HFFc6 (cell line): Measurements from ENCODE around the gene SCN1B. TPM values are rescaled to one million over a fixed set of nuclear protein-coding genes. Genes with fewer than 3 reads are reported as not detected.

Experiments used
- DNase-seq: peaks from one replicate; pipeline ENCODE4 v3.0.0-alpha.2; 2018
- H3K27ac Mint-ChIP-seq: 2 replicates; pipeline ENCODE4 v1.8.0; 2020; ENCODE audit warnings: mild to moderate bottlenecking, mixed read lengths
- H3K27me3 Mint-ChIP-seq: 2 replicates; pipeline ENCODE4 v1.8.0; 2021; ENCODE audit warnings: mild to moderate bottlenecking, moderate library complexity, mixed read lengths; ENCODE audit not compliant: insufficient read depth
- H3K36me3 Mint-ChIP-seq: 2 replicates; pipeline ENCODE4 v1.8.0; 2021; ENCODE audit warnings: low read depth, mixed read lengths
- H3K4me1 Mint-ChIP-seq: 2 replicates; pipeline ENCODE4 v1.8.0; 2020; ENCODE audit warnings: low read depth, mixed read lengths
- H3K4me3 Mint-ChIP-seq: 2 replicates; pipeline ENCODE4 v1.8.0; 2020; ENCODE audit warnings: mild to moderate bottlenecking, moderate library complexity, mixed read lengths
- H3K9me3 Mint-ChIP-seq: 2 replicates; pipeline ENCODE4 v1.8.0; 2020; ENCODE audit warnings: mild to moderate bottlenecking, mixed read lengths
- total RNA-seq, 6 experiments: library from RNA; stranded (reverse); fragmentation: NEBNext Ultra II Directional; extraction: Animal tissue kit (Norgen Biotek cat#: 25700); gene quantifications; 2 replicates in 1 of 6; 3 replicates in 5 of 6; pipeline ENCODE4 v1.2.3, GENCODE V29; 2021
- TF ChIP-seq, protein P1 (sequence below): fragments of 200-600 bp; sonication (generic); IDR thresholded peaks from 2 replicates; pipeline ENCODE4 v1.5.0; 2021; ENCODE audit warnings: antibody characterized with exemption, mild to moderate bottlenecking

Gene SCN1B
- total RNA-seq, 6 experiments from 2014 or later, result 6.8 to 14.2 (median 12.6) TPM

- TF ChIP-seq, protein P1, sequence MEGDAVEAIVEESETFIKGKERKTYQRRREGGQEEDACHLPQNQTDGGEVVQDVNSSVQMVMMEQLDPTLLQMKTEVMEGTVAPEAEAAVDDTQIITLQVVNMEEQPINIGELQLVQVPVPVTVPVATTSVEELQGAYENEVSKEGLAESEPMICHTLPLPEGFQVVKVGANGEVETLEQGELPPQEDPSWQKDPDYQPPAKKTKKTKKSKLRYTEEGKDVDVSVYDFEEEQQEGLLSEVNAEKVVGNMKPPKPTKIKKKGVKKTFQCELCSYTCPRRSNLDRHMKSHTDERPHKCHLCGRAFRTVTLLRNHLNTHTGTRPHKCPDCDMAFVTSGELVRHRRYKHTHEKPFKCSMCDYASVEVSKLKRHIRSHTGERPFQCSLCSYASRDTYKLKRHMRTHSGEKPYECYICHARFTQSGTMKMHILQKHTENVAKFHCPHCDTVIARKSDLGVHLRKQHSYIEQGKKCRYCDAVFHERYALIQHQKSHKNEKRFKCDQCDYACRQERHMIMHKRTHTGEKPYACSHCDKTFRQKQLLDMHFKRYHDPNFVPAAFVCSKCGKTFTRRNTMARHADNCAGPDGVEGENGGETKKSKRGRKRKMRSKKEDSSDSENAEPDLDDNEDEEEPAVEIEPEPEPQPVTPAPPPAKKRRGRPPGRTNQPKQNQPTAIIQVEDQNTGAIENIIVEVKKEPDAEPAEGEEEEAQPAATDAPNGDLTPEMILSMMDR, result no peak
- H3K27ac Mint-ChIP-seq, result peak within 1 kb of the TSS; percentile 93
- DNase-seq, result peak; percentile 61
- H3K36me3 Mint-ChIP-seq, result peaks cover 16% of the 10 kb centered on the region
- H3K27me3 Mint-ChIP-seq, result peaks cover 2% of the 10 kb centered on the region
- peaks cover 41% of the 10 kb centered on the region for H3K4me1 Mint-ChIP-seq
- no peaks in the 10 kb centered on the region for H3K9me3 Mint-ChIP-seq
- H3K4me3 Mint-ChIP-seq, result peak within 1 kb of the TSS; percentile 95
Measured at GRCh38 chr19:34999498-35000337, 30.6 kb upstream of the SCN1B start, which contains the start of gene GRAMD1A. Gene GRAMD1A, plus strand, starts transcription at chr19:35000323. Its CDS starts 156 bp downstream, at chr19:35000479.

- H3K4me1 Mint-ChIP-seq, result peaks cover 41% of the 10 kb centered on the region
- H3K9me3 Mint-ChIP-seq, result no peaks in the 10 kb centered on the region
- TF ChIP-seq, protein P1, result no peak
- H3K36me3 Mint-ChIP-seq, result peaks cover 16% of the 10 kb centered on the region
- H3K4me3 Mint-ChIP-seq, result no peak overlapping the region; the same call in 1 of the 2 replicates
- no peak for DNase-seq
- H3K27me3 Mint-ChIP-seq, result peaks cover 2% of the 10 kb centered on the region
- no peak overlapping the region for H3K27ac Mint-ChIP-seq
Measured at GRCh38 chr19:35000338-35000646, 30.0 kb upstream of the SCN1B start.

DNA sequence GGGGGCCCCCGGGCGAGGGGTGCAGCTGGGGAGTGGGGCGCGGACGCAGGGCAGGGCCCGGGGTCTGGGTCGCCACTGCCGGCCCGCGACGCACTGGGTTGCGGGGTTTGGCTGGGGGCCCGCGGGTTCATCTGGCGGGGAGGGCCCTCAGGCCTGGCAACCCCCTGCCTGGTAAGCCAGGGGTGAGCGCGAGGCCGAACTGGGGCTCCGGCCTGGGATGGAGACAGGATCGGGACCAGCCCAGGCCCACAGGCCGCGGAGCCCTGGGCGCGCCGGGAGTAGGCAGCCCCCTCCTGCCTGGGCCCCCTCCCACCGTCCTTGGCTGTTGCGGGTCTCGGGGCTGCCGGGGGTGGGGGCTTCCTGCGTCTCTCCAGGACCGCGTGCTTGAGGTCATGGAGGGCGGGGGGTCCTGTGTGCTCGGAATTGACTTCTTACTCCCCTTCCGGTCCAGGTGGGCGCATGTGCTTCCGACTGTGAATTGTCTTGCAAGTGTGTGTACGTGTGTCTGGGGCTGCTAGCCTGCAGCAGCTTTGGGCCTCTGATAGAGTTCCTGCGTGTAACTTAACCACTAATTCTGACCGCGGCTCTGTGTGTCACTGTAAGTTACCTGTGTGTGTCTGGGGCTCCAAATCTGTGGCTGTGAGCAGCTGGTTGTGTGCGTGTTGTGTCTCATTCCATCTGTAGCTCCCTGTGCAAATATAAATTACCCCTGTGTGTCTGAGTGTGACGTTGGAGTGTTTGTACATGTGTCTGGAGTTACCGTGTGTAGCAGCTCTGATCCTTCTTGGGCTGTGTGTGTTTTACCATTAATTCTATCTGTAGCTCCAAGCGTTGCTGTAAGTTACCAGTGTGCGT is 29.4 kb upstream of the SCN1B start:
- peak; percentile 23 for DNase-seq
- Mint-ChIP-seq H3K9me3 (no peaks in the 10 kb centered on the region), H3K36me3 (peaks cover 16% of the 10 kb centered on the region), H3K27ac (peak overlapping the region; percentile 89), H3K4me3 (peak overlapping the region; percentile 95), H3K4me1 (peaks cover 45% of the 10 kb centered on the region), H3K27me3 (no peaks in the 10 kb centered on the region; the same call in none of the 2 replicates)
- TF ChIP-seq, protein P1, result no peak

DNA sequence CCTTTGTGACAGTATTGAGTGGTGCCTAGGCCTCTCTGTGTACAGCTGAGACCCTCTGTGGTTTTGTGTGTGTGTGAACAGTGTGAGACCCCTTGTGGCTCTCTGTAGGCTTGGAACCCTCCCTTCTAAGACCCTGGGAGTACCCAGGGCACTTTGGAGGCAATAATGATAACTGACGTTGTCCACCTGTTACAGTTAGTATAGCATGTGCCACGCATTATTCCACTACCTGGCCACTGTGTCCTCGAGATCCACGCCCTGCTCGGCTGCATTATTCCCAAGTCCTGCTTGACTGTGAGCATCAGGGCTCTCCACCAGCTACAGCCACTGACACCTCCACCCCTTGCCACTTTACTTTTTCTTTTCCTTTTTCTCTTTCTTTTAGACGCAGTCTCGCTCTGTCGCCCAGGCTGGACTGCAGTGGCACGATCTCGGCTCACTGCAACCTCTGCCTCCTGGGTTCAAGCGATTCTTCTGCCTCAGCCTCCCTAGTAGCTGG is 28.2 kb upstream of the SCN1B start:
- H3K36me3 Mint-ChIP-seq, result peaks cover 16% of the 10 kb centered on the region
- H3K27me3 Mint-ChIP-seq, result no peaks in the 10 kb centered on the region; the same call in none of the 2 replicates
- H3K4me1 Mint-ChIP-seq, result peaks cover 57% of the 10 kb centered on the region
- no peaks in the 10 kb centered on the region for H3K9me3 Mint-ChIP-seq
- H3K4me3 Mint-ChIP-seq, result peak overlapping the region; percentile 95
- TF ChIP-seq, protein P1, result no peak
- H3K27ac Mint-ChIP-seq, result peak overlapping the region; percentile 89; the same call in 1 of the 2 replicates
- DNase-seq, result no peak

DNA sequence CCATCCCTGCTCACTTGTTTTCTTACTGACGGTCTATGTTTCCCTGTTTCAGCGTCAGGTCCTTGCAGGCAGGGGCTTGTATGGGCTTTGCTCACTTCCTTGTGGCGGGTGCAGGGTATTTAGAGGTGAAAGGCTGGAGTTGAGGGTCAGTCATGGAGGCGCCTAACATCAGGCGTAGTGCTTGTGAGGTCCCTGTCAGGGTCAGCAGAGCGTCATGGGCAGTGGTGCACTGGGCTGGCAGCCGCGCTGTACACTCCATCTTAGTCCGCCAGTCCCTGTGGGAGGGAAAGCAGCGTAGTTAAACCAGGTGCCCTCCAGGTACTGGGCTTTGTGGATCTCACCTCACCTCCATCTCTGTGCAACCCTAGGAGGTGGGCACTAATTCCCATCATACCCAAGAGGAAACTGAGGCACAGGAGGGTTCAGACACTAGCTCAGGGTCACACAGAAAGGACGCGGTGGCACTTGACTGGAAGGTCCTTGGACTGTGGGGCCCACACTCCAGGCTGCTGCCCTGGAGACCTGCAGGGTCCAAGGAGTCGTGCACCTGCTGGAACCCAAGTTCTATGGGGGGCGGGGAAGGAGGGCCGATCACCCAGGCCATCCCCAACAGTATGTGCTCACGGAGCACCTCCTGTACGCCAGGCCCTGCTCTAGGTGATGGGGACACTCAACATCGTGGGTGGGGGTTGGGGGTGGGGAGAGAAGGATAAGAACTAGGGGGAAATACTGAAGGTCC is 25.6 kb upstream of the SCN1B start:
- Mint-ChIP-seq H3K36me3 (peaks cover 16% of the 10 kb centered on the region), H3K27me3 (no peaks in the 10 kb centered on the region), H3K27ac (no peak overlapping the region), H3K9me3 (no peaks in the 10 kb centered on the region), H3K4me3 (no peak overlapping the region), H3K4me1 (peaks cover 49% of the 10 kb centered on the region)
- no peak for DNase-seq
- TF ChIP-seq, protein P1, result no peak
